ENCODE data around the gene STX17. TPM values are rescaled to one million over a fixed set of nuclear protein-coding genes. Genes with fewer than 3 reads are reported as not detected.
"Not testable (repeated sequence)": the region's sequence is repeated elsewhere in the genome, so short reads cannot be mapped to it uniquely, and the experiment has no call there.

STX17 gene
- total RNA-seq = 10 to 100 TPM; 14.2 to 44.8 (median 22.8) TPM
- polyA plus RNA-seq = 10 to 100 TPM in 2 of 3 donors, 1 to 10 TPM in 1; 4.6 to 11.5 (median 10.1) TPM
- long read RNA-seq, donor 1, partial matches to known transcripts = 8 of 8 reads
- long read RNA-seq, donor 1, other reads (novel, unspliced or antisense) = 0 of 8 reads
- long read RNA-seq, donor 2, partial matches to known transcripts = 0 of 2 reads
- long read RNA-seq, donor 2, other reads (novel, unspliced or antisense) = 0 of 2 reads
- long read RNA-seq, donor 3, partial matches to known transcripts = 0 of 7 reads
- long read RNA-seq, donor 3, other reads (novel, unspliced or antisense) = 0 of 7 reads
- long read RNA-seq, donor 4 = 0 reads
- long read RNA-seq, donor 5, transcript STX17-201 (8 exons, 2,713 nt) = major isoform, 6 of 7 reads
- long read RNA-seq, donor 5, partial matches to known transcripts = 0 of 7 reads
- long read RNA-seq, donor 5, other reads (novel, unspliced or antisense) = 0 of 7 reads
- long read RNA-seq, donor 6, transcript STX17-201 (8 exons, 2,713 nt) = major isoform, 10 of 236 reads
- long read RNA-seq, donor 6, partial matches to known transcripts = 224 of 236 reads
- long read RNA-seq, donor 6, other reads (novel, unspliced or antisense) = 0 of 236 reads
- long read RNA-seq, donor 7, partial matches to known transcripts = 0 of 1 reads
- long read RNA-seq, donor 7, other reads (novel, unspliced or antisense) = 0 of 1 reads
- long read RNA-seq, donor 8, transcript STX17-201 (8 exons, 2,713 nt) = major isoform, 7 of 11 reads
- long read RNA-seq, donor 8, partial matches to known transcripts = 0 of 11 reads
- long read RNA-seq, donor 8, other reads (novel, unspliced or antisense) = 0 of 11 reads
- long read RNA-seq, donor 9, partial matches to known transcripts = 10 of 14 reads
- long read RNA-seq, donor 9, other reads (novel, unspliced or antisense) = 0 of 14 reads
- long read RNA-seq, donor 10, partial matches to known transcripts = 0 of 3 reads
- long read RNA-seq, donor 10, other reads (novel, unspliced or antisense) = 0 of 3 reads

DNA sequence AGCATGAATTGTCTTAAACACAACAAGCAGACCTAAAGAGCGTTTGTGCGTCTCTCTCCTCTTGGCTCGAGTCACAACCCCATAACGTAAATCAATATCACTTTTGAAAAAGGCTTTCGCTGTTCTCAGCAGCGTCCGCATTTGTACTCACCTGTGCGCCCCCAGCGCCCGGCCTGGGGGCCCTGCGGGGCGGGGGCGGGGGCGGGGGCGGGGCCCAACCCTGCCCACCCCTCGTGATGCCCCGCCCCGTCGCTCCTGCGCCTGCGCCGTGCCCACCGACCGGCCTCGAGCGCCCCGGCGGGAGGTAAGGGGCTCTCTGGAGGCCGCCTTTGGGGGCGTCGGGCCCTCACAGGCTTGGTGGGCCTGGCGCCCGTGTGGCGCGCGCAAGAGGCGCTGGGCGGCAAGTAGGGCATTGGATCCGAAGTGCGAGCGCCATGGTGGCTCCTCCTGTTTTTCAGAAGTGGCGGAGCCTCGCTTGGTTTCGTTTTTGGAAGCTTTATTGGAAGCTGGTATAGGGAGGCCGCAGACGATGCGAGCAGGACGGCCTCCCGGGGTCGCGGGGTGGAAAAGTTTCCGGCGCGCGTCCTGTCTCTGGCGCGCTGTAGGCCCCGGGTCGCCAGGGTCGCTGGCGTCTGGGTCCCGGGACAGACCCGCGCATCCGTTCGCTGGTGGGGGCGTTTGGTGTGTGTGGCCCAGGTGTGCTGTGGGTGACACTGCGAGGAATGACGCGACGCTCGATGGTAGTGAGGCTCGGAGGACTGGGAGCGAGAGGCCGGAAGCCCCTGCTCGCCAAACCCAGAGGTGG lies at the start of gene STX17:
TSS of gene STX17 (plus strand) at position 252 of the 805 bp plus-strand sequence. CDS start 8,586 bp downstream, outside the sequence.
- Histone ChIP-seq H3K27ac (peak within 1 kb of the TSS; percentile 94 to 99 (median 98)), H3K36me3 (peaks cover 0 to 8% (median 4%) of the 10 kb centered on the region in 4 donors), H3K4me1 (peaks cover 0 to 33% (median 17%) of the 10 kb centered on the region in 4 donors), H3K27me3 (no peaks in the 10 kb centered on the region), H3K9me3 (no peaks in the 10 kb centered on the region), H3K4me3 (peak within 1 kb of the TSS; percentile 54 to 99 (median 72))
- TF ChIP-seq, protein P1, sequence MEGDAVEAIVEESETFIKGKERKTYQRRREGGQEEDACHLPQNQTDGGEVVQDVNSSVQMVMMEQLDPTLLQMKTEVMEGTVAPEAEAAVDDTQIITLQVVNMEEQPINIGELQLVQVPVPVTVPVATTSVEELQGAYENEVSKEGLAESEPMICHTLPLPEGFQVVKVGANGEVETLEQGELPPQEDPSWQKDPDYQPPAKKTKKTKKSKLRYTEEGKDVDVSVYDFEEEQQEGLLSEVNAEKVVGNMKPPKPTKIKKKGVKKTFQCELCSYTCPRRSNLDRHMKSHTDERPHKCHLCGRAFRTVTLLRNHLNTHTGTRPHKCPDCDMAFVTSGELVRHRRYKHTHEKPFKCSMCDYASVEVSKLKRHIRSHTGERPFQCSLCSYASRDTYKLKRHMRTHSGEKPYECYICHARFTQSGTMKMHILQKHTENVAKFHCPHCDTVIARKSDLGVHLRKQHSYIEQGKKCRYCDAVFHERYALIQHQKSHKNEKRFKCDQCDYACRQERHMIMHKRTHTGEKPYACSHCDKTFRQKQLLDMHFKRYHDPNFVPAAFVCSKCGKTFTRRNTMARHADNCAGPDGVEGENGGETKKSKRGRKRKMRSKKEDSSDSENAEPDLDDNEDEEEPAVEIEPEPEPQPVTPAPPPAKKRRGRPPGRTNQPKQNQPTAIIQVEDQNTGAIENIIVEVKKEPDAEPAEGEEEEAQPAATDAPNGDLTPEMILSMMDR (IDR thresholded peaks at IDR 0.05) = no peak
- peak in 2 of 4 donors; percentile 29 to 52 for TF ChIP-seq POLR2A (IDR thresholded peaks at IDR 0.05)
- TF ChIP-seq EP300 (IDR thresholded peaks at IDR 0.05) = no peak
- TF ChIP-seq POLR2AphosphoS5 (IDR thresholded peaks at IDR 0.05) = peak; percentile 67 to 81 (median 75)
- peak; percentile 79 to 94 for DNase-seq
- 0 to 1% (median 1%) methylated on average over 43 to 76 of the region's 76 CpGs for WGBS, 5 donors
- intact Hi-C loops (cut with DNase I; ENCODE audit: low total_unique reads) = loop anchor here (10.0 kb wide), 1 partner anchor 92 kb away; no protein-coding TSS in a partner anchor

DNA sequence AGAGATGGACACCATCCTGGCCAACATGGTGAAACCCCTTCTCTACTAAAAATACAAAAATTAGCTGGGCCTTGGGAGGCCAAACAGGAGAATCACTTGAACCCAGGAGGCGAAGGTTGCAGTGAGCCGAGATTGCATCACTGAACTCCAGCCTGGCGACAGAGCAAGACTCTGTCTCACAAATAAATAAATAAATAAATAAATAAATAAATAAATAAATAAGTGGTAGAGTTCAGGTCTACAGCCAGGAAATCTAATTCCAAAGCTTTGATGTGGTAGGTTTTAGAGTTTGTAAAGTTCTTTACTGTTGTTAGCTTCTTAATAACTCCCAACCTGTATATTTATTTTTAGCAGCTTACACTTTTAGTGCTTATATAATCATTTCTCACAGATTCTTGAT lies 48.9 kb upstream of the STX17 start:
- H3K4me1 ChIP-seq; DNase-seq; H3K4me3 ChIP-seq; H3K27ac ChIP-seq; H3K36me3 ChIP-seq; intact Hi-C loops (cut with DNase I; ENCODE audit: low total_unique reads); H3K9me3 ChIP-seq; H3K27me3 ChIP-seq: not testable (repeated sequence)
- WGBS, 5 donors = 94 to 98% (median 95%) methylated on average over 3 of the region's 3 CpGs

DNA sequence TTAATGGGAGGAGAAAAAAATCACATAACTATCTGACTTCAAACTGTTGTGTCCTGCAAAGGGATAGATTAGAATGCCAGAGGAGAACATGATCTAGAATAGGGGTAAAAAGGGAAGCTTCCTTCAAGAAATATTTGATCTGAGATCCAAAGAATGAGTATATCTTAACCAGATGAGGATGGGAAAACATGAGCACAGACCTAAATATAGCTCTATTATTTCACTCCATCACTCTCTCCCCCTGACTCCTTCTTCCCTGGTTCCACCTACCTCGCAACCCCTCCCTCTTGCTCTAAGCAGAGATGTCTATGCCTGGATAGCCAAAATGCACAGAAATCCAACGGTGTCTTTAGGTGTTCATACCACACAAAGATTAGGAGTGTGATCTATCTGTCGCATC lies 48.4 kb upstream of the STX17 start:
- intact Hi-C loops (cut with DNase I; ENCODE audit: low total_unique reads) = no loop called here
- no peaks in the 10 kb centered on the region for H3K36me3 ChIP-seq
- H3K9me3 ChIP-seq = no peaks in the 10 kb centered on the region
- no peaks in the 10 kb centered on the region for H3K4me1 ChIP-seq
- no peak for DNase-seq
- WGBS, 5 donors = 93 to 97% (median 93%) methylated on average over 3 of the region's 3 CpGs
- no peak overlapping the region for H3K4me3 ChIP-seq
- H3K27me3 ChIP-seq = no peaks in the 10 kb centered on the region
- no peak for TF ChIP-seq POLR2A (IDR thresholded peaks at IDR 0.05)
- TF ChIP-seq EP300 (IDR thresholded peaks at IDR 0.05) = no peak
- TF ChIP-seq, protein P1 (IDR thresholded peaks at IDR 0.05) = no peak
- H3K27ac ChIP-seq = no peak overlapping the region

DNA sequence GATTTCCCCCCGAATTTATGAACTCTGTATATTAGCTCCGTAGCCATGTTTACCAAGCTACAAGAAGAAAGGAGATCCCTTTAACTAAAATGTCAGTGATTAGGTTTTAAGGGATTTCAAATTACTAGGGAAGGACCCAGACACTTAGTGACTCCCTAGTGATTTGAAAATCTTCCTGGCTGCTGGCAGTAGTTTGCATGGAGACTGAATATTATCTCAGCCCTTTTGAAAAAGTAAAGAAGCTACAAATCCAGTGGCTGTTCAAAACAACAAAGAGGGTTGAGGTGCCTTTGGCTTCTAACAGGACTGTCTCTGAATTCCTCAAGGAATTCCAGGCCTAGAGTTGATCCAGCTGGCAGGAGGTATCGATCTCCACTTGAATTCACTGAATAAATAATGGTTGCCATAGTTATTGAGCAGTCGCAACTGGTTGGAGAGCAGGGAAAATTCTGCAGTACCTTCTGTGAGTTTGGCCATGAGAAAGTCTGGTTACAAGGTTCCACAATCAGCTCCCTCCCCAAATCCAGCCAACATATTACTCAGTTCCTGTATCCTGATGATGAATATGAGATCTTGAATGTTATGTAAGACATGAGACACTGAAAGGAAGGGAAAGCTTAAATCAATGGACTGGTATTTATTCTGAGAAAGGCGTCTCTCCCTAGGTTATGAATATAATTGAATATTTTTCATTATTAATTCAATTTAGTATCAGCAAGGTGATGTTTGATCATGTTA lies 47.0 kb upstream of the STX17 start:
- 69 to 78% (median 73%) methylated on average over 5 of the region's 5 CpGs for WGBS, 5 donors
- no peaks in the 10 kb centered on the region for H3K27me3 ChIP-seq
- H3K9me3 ChIP-seq = no peaks in the 10 kb centered on the region
- H3K4me3 ChIP-seq = no peak overlapping the region
- DNase-seq = peak in 1 of 2 donors; percentile 27
- TF ChIP-seq EP300 (IDR thresholded peaks at IDR 0.05) (no peak), POLR2A (IDR thresholded peaks at IDR 0.05) (no peak), POLR2AphosphoS5 (IDR thresholded peaks at IDR 0.05) (no peak)
- TF ChIP-seq, protein P1 (IDR thresholded peaks at IDR 0.05) = no peak
- no peak overlapping the region for H3K27ac ChIP-seq
- H3K36me3 ChIP-seq = peaks cover 0 to 8% (median 0%) of the 10 kb centered on the region in 4 donors
- H3K4me1 ChIP-seq = no peaks in the 10 kb centered on the region
- intact Hi-C loops (cut with DNase I; ENCODE audit: low total_unique reads) = no loop called here

Data from stomach (tissue), 19 donors.